AG10803 (cell line): ENCODE data around the gene PCSK6.
"Not testable (repeated sequence)": the region's sequence is repeated elsewhere in the genome, so short reads cannot be mapped to it uniquely, and the experiment has no call there.

Source experiments
- DNase-seq: peaks from one replicate; pipeline ENCODE4 v3.0.0; 2010; ENCODE audit warnings: low read depth
- H3K4me3 ChIP-seq: 2 replicates; pipeline ENCODE4 v1.5.1; 2011; ENCODE audit warnings: mild to moderate bottlenecking, low read length, control low read depth
- CTCF ChIP-seq: conservative IDR thresholded peaks from 2 replicates; pipeline ENCODE4 v1.5.1; 2011; ENCODE audit warnings: mild to moderate bottlenecking, low read length, control low read depth, inconsistent platforms

Gene PCSK6

GRCh38 chr15:101295607-101296161, 193.8 kb downstream of the PCSK6 start:
- DNase-seq: no peak
- no peak for TF ChIP-seq CTCF
- peak overlapping the region; percentile 92 for H3K4me3 ChIP-seq

- TF ChIP-seq CTCF: peak; percentile 1; the same call in 1 of the 2 replicates
- peak within 1 kb of the TSS; percentile 92 for H3K4me3 ChIP-seq
- DNase-seq: peak; percentile 96
Observed at GRCh38 chr15:101294731-101295606, 194.5 kb downstream of the PCSK6 start, which contains the start of gene SNRPA1. Gene SNRPA1 (minus strand): TSS chr15:101295248. CDS start chr15:101295178, 70 bp downstream.

GRCh38 chr15:101293122-101293521, 196.4 kb downstream of the PCSK6 start:
- no peak for DNase-seq

GRCh38 chr15:101288905-101289513, 200.5 kb downstream of the PCSK6 start:
- no peak overlapping the region for H3K4me3 ChIP-seq
- TF ChIP-seq CTCF: peak; percentile 76
- DNase-seq: peak; percentile 65

More at GRCh38 chr15:101293122-101293521, 196.4 kb downstream of the PCSK6 start:
- H3K4me3 ChIP-seq: peak overlapping the region; percentile 92
- no peak for TF ChIP-seq CTCF

GRCh38 chr15:101287342-101287741, 202.2 kb downstream of the PCSK6 start:
- DNase-seq, H3K4me3 ChIP-seq: not testable (repeated sequence)

GRCh38 chr15:101286471-101287114, 202.9 kb downstream of the PCSK6 start:
- no peak for DNase-seq
- TF ChIP-seq CTCF: no peak
- H3K4me3 ChIP-seq: no peak overlapping the region

GRCh38 chr15:101283931-101284330, 205.6 kb downstream of the PCSK6 start:
- H3K4me3 ChIP-seq: no peak overlapping the region
- no peak for TF ChIP-seq CTCF

More at GRCh38 chr15:101283931-101284330, 205.6 kb downstream of the PCSK6 start:
- no peak for DNase-seq
